Putamen (tissue), 1 donor: Measurements from ENCODE around the gene LRRC56.

Experiments
- DNase-seq: peaks from one replicate; pipeline ENCODE4 v3.0.0-alpha.2; 2016; ENCODE audit warnings: low spot score

The LRRC56 gene

GRCh38 chr11:598005-598680, 60.8 kb downstream of the LRRC56 start:
- DNase-seq = no peak

DNA sequence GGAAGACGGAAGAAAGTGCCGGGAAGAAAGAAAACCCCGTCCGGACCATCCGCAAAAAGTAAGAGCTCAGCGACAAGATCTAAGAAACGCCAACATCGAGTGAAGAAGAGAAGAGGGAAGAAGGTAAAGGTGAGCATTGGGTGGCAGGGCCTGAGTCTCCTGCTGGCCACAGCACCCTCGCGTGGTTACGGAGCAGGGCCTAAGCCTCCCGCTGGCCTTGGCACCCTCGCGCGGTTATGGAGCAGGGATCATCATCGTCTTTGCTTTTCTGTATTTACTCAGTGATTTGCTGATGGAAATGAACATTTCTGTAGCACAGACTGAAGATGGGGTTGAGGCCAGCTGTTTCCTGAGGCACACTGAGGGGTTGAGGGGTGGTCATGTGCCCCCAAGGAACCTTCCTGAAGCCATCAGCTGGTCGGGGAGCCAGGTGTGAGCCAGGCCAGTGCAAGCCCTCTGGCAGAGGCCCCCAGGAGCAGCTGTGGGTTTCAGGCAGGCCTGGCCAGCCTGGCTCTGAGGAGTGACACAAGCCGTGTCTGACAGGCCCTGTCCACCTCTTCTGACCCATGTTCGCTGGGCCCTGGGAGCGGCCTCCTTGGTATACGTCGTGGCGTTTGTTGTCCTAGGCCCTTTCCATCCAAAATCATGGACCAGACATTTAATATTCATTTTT, 64.4 kb downstream of the LRRC56 start:
- DNase-seq = no peak

DNA sequence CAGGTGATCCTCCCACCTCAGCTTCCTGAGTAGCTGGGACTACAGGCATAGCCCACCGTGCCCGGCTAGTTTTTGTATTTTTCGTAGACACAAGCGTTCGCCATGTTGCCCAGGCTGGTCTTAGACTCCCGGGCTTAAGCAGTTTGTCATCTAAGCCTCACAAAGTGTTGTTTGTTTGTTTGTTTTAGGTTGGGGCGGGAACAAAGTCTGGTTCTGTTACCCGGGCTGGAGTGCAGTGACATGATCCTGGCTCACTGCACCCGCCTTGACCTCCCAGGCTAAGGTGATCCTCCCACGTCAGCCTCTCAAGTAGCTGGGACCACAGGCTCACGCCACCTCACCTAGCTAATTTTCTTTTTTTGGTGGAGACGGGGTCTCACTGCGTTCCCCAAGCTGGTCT, 65.8 kb downstream of the LRRC56 start:
- DNase-seq = no peak
